HL-60 (cell line): ENCODE measurements around the gene ZNRF2.

Source experiments
- DNase-seq, 2 experiments: peaks; one replicate each; pipeline ENCODE4 v3.0.0-alpha.2; 2010 to 2020; ENCODE audit warnings: low read depth in 1 of 2, low spot score in 1 of 2
- H3K27ac ChIP-seq: fragments of 250-450 bp; sonication (Bioruptor Pico); replicated peaks from 2 replicates; pipeline ENCODE4 v1.5.1; 2020; ENCODE audit warnings: mild to moderate bottlenecking, moderate library complexity
- H3K27me3 ChIP-seq: fragments of 250-450 bp; sonication (Bioruptor Pico); 2 replicates; pipeline ENCODE4 v1.5.1; 2021; ENCODE audit warnings: mild to moderate bottlenecking, moderate library complexity; ENCODE audit not compliant: insufficient read depth, poor library complexity, severe bottlenecking
- H3K4me3 ChIP-seq: replicated peaks from 2 replicates; pipeline ENCODE4 v1.5.1; 2011; ENCODE audit warnings: mild to moderate bottlenecking, control low read depth, low read length; ENCODE audit not compliant: insufficient read depth
- GABPA ChIP-seq: IDR thresholded peaks from 2 replicates; pipeline ENCODE4 v1.6.1; 2012; ENCODE audit warnings: low read depth
- POLR2AphosphoS5 ChIP-seq: IDR thresholded peaks from 2 replicates; pipeline ENCODE4 v1.6.1; 2012; ENCODE audit warnings: low read depth
- REST ChIP-seq: IDR thresholded peaks from 2 replicates; pipeline ENCODE4 v1.6.1; 2012; ENCODE audit warnings: low read depth; ENCODE audit not compliant: insufficient replicate concordance
- SPI1 ChIP-seq: IDR thresholded peaks from 2 replicates; pipeline ENCODE4 v1.6.1; 2012; ENCODE audit warnings: low read depth, mild to moderate bottlenecking, borderline replicate concordance
- TF ChIP-seq, protein P1 (sequence below): IDR thresholded peaks from one replicate; pipeline ENCODE4 v1.5.1; 2011; ENCODE audit warnings: low read length, control low read depth, inconsistent platforms; ENCODE audit not compliant: insufficient read depth

Gene ZNRF2

GRCh38 chr7:30403477-30403876 lies 119.1 kb downstream of the ZNRF2 start:
- Histone ChIP-seq H3K27ac (no peak overlapping the region), H3K27me3 (no peaks in the 10 kb centered on the region), H3K4me3 (no peak overlapping the region)
- DNase-seq, result no peak
- TF ChIP-seq, protein P1, sequence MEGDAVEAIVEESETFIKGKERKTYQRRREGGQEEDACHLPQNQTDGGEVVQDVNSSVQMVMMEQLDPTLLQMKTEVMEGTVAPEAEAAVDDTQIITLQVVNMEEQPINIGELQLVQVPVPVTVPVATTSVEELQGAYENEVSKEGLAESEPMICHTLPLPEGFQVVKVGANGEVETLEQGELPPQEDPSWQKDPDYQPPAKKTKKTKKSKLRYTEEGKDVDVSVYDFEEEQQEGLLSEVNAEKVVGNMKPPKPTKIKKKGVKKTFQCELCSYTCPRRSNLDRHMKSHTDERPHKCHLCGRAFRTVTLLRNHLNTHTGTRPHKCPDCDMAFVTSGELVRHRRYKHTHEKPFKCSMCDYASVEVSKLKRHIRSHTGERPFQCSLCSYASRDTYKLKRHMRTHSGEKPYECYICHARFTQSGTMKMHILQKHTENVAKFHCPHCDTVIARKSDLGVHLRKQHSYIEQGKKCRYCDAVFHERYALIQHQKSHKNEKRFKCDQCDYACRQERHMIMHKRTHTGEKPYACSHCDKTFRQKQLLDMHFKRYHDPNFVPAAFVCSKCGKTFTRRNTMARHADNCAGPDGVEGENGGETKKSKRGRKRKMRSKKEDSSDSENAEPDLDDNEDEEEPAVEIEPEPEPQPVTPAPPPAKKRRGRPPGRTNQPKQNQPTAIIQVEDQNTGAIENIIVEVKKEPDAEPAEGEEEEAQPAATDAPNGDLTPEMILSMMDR, result no peak
- TF ChIP-seq REST (no peak), GABPA (no peak), POLR2AphosphoS5 (no peak), SPI1 (no peak)

- TF ChIP-seq GABPA, result no peak
- no peak for TF ChIP-seq SPI1
- no peak for TF ChIP-seq POLR2AphosphoS5
- no peak for TF ChIP-seq REST
- TF ChIP-seq, protein P1, result no peak
- Histone ChIP-seq H3K4me3 (no peak overlapping the region), H3K27me3 (no peaks in the 10 kb centered on the region), H3K27ac (no peak overlapping the region)
- DNase-seq, result no peak
Measured at GRCh38 chr7:30405179-30405578, 120.8 kb downstream of the ZNRF2 start.

DNA sequence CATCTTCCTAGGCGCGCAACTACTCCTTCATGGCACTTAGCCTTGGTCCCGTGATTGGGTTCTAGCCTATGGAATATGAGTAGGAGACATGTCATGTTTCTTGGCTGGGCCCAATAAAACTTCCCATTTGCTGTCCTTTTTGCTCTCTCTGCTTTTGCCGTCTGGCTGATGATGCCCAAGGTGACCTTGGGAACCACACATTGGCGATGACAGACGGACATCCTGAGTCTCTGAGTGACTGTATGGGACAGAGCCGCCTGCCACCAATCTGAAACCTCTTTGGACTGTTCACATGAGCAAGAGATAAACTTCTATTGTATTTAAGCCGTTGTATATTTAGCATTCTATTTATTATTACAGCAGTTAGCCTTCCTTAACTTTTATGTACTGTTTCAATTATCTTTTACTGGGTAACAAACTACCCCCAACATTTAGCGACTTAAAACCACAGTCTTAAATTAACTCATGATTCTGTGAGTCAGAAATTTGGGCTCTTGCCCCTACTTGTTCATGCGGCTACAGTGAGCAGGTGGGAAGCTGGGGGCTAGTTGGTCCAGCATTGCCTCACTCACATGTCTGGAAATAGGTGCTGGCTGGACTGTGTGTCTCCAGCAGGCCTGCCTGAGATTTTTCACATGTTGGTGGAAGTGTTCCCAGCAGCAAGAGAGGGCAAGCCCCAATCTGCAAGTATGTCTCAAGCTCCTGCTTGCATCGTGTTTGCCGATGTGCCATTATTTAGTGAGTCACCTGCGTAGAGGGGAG lies 122.4 kb downstream of the ZNRF2 start:
- Histone ChIP-seq H3K4me3 (no peak overlapping the region), H3K27me3 (no peaks in the 10 kb centered on the region), H3K27ac (no peak overlapping the region)
- TF ChIP-seq REST, result no peak
- TF ChIP-seq, protein P1, result no peak
- TF ChIP-seq SPI1, result no peak
- TF ChIP-seq GABPA, result no peak
- TF ChIP-seq POLR2AphosphoS5, result no peak
- no peak for DNase-seq
